Measurements from ENCODE around the gene SOD1.
A peak's percentile ranks its signal among the peaks of the same experiment; 100 is the strongest.

SOD1 gene

GRCh38 chr21:31660259-31660565, 719 bp downstream of the SOD1 start:
- H3K4me1 ChIP-seq (ENCODE audit: control insufficient read depth in 1 of 2, insufficient read depth in 2 of 2, low read length in 2 of 2), result peaks cover 0 to 2% of the 10 kb centered on the region in 2 experiments
- H2BK120ac ChIP-seq (ENCODE audit: insufficient read depth, low read length, poor library complexity), result peak overlapping the region; percentile 43
- peak overlapping the region; percentile 35 for H3K14ac ChIP-seq (ENCODE audit: low read length)
- peak overlapping the region; percentile 84 for H3K18ac ChIP-seq (ENCODE audit: low read length)
- H4K91ac ChIP-seq (ENCODE audit: low read depth, low read length), result peak overlapping the region; percentile 62
- peaks cover 6% of the 10 kb centered on the region for H3K79me2 ChIP-seq (ENCODE audit: control insufficient read depth, insufficient read depth, low read length, poor library complexity)
- WGBS (ENCODE audit: extremely low coverage, insufficient coverage, insufficient read length), result no CpG with 5 or more reads among the region's 12 CpGs
- peak overlapping the region; percentile 78 for H3K4me2 ChIP-seq (ENCODE audit: low read length)
- H3K23ac ChIP-seq (ENCODE audit: low read length), result no peak overlapping the region
- H2BK12ac ChIP-seq (ENCODE audit: low read length), result no peak overlapping the region
- H4K12ac ChIP-seq (ENCODE audit: low read depth, low read length), result peak overlapping the region; percentile 47
- no peak overlapping the region for H3K27ac ChIP-seq (ENCODE audit: low read depth, low read length)
- no peak overlapping the region for H2AK5ac ChIP-seq (ENCODE audit: low read length)
- H3K36me3 ChIP-seq (ENCODE audit: control insufficient read depth in 1 of 2, insufficient read depth in 2 of 2, low read length in 2 of 2), result peaks cover 3 to 4% of the 10 kb centered on the region in 2 experiments
- H3K79me1 ChIP-seq (ENCODE audit: low read length), result peaks cover 5% of the 10 kb centered on the region
- peak overlapping the region; percentile 60 for H3K4ac ChIP-seq (ENCODE audit: low read depth, low read length)
- H4K8ac ChIP-seq (ENCODE audit: low read depth, low read length), result no peak overlapping the region
- H3K4me3 ChIP-seq (ENCODE audit: low read depth, low read length), result peak overlapping the region; percentile 91
- DNase-seq, result no peak
- H3K9me3 ChIP-seq (ENCODE audit: insufficient read depth, low read depth, low read length), result no peaks in the 10 kb centered on the region
- peak overlapping the region; percentile 28 for H3K9ac ChIP-seq (ENCODE audit: low read length)
- no peak overlapping the region for H2BK5ac ChIP-seq (ENCODE audit: low read depth, low read length, poor library complexity)
- no peaks in the 10 kb centered on the region for H3K27me3 ChIP-seq (ENCODE audit: insufficient read depth, low read length)
- H2AFZ ChIP-seq (ENCODE audit: insufficient read depth, low read length, poor library complexity), result peak overlapping the region; percentile 67

- no peak overlapping the region for H3K23ac ChIP-seq (ENCODE audit: low read length)
- H3K14ac ChIP-seq (ENCODE audit: low read length), result no peak overlapping the region
- peak overlapping the region; percentile 28 for H3K9ac ChIP-seq (ENCODE audit: low read length)
- no peak overlapping the region for H3K18ac ChIP-seq (ENCODE audit: low read length)
- H2BK12ac ChIP-seq (ENCODE audit: low read length), result no peak overlapping the region
- no peaks in the 10 kb centered on the region for H3K9me3 ChIP-seq (ENCODE audit: insufficient read depth, low read depth, low read length)
- no peak overlapping the region for H4K91ac ChIP-seq (ENCODE audit: low read depth, low read length)
- peaks cover 5% of the 10 kb centered on the region for H3K79me1 ChIP-seq (ENCODE audit: low read length)
- no peak for DNase-seq
- no CpG with 5 or more reads among the region's 8 CpGs for WGBS (ENCODE audit: extremely low coverage, insufficient coverage, insufficient read length)
- no peak overlapping the region for H2BK5ac ChIP-seq (ENCODE audit: low read depth, low read length, poor library complexity)
- H3K4ac ChIP-seq (ENCODE audit: low read depth, low read length), result no peak overlapping the region
- H4K8ac ChIP-seq (ENCODE audit: low read depth, low read length), result no peak overlapping the region
- H2BK120ac ChIP-seq (ENCODE audit: insufficient read depth, low read length, poor library complexity), result no peak overlapping the region
- H3K4me2 ChIP-seq (ENCODE audit: low read length), result peak overlapping the region; percentile 78
- peaks cover 6% of the 10 kb centered on the region for H3K79me2 ChIP-seq (ENCODE audit: control insufficient read depth, insufficient read depth, low read length, poor library complexity)
- H2AK5ac ChIP-seq (ENCODE audit: low read length), result no peak overlapping the region
- H3K36me3 ChIP-seq (ENCODE audit: control insufficient read depth in 1 of 2, insufficient read depth in 2 of 2, low read length in 2 of 2), result peaks cover 3 to 4% of the 10 kb centered on the region in 2 experiments
- no peak overlapping the region for H4K12ac ChIP-seq (ENCODE audit: low read depth, low read length)
- no peak overlapping the region for H3K4me3 ChIP-seq (ENCODE audit: low read depth, low read length)
- no peaks in the 10 kb centered on the region for H3K27me3 ChIP-seq (ENCODE audit: insufficient read depth, low read length)
- H2AFZ ChIP-seq (ENCODE audit: insufficient read depth, low read length, poor library complexity), result no peak overlapping the region
- peaks cover 0 to 2% of the 10 kb centered on the region in 2 experiments for H3K4me1 ChIP-seq (ENCODE audit: control insufficient read depth in 1 of 2, insufficient read depth in 2 of 2, low read length in 2 of 2)
- no peak overlapping the region for H3K27ac ChIP-seq (ENCODE audit: low read depth, low read length)
These were observed 1.1 kb downstream of the SOD1 start for GRCh38 chr21:31660591-31660990.

- H4K8ac ChIP-seq (ENCODE audit: low read depth, low read length), result no peak overlapping the region
- H3K9ac ChIP-seq (ENCODE audit: low read length), result no peak overlapping the region
- WGBS (ENCODE audit: extremely low coverage, insufficient coverage, insufficient read length), result no CpG with 5 or more reads among the region's 7 CpGs
- no peak overlapping the region for H4K91ac ChIP-seq (ENCODE audit: low read depth, low read length)
- no peak overlapping the region for H3K23ac ChIP-seq (ENCODE audit: low read length)
- H3K4me3 ChIP-seq (ENCODE audit: low read depth, low read length), result no peak overlapping the region
- no peak for DNase-seq
- no peak overlapping the region for H2BK5ac ChIP-seq (ENCODE audit: low read depth, low read length, poor library complexity)
- no peak overlapping the region for H4K12ac ChIP-seq (ENCODE audit: low read depth, low read length)
- H3K18ac ChIP-seq (ENCODE audit: low read length), result no peak overlapping the region
- H3K4me2 ChIP-seq (ENCODE audit: low read length), result no peak overlapping the region
- H3K4me1 ChIP-seq (ENCODE audit: control insufficient read depth in 1 of 2, insufficient read depth in 2 of 2, low read length in 2 of 2), result peaks cover 0 to 2% of the 10 kb centered on the region in 2 experiments
- no peak overlapping the region for H2BK120ac ChIP-seq (ENCODE audit: insufficient read depth, low read length, poor library complexity)
- no peak overlapping the region for H3K14ac ChIP-seq (ENCODE audit: low read length)
- no peak overlapping the region for H2AK5ac ChIP-seq (ENCODE audit: low read length)
- H3K4ac ChIP-seq (ENCODE audit: low read depth, low read length), result no peak overlapping the region
- peaks cover 5% of the 10 kb centered on the region for H3K79me1 ChIP-seq (ENCODE audit: low read length)
- H2BK12ac ChIP-seq (ENCODE audit: low read length), result no peak overlapping the region
- peaks cover 6% of the 10 kb centered on the region for H3K79me2 ChIP-seq (ENCODE audit: control insufficient read depth, insufficient read depth, low read length, poor library complexity)
- no peaks in the 10 kb centered on the region for H3K27me3 ChIP-seq (ENCODE audit: insufficient read depth, low read length)
- H2AFZ ChIP-seq (ENCODE audit: insufficient read depth, low read length, poor library complexity), result no peak overlapping the region
- H3K9me3 ChIP-seq (ENCODE audit: insufficient read depth, low read depth, low read length), result no peaks in the 10 kb centered on the region
- no peak overlapping the region for H3K27ac ChIP-seq (ENCODE audit: low read depth, low read length)
- H3K36me3 ChIP-seq (ENCODE audit: control insufficient read depth in 1 of 2, insufficient read depth in 2 of 2, low read length in 2 of 2), result peaks cover 5% of the 10 kb centered on the region in 2 experiments
These were observed 4.2 kb downstream of the SOD1 start for GRCh38 chr21:31663584-31664249.

GRCh38 chr21:31665397-31665796, 5.9 kb downstream of the SOD1 start:
- no peak overlapping the region for H3K14ac ChIP-seq (ENCODE audit: low read length)
- no peak overlapping the region for H2AFZ ChIP-seq (ENCODE audit: insufficient read depth, low read length, poor library complexity)
- peaks cover 5% of the 10 kb centered on the region in 2 experiments for H3K36me3 ChIP-seq (ENCODE audit: control insufficient read depth in 1 of 2, insufficient read depth in 2 of 2, low read length in 2 of 2)
- H3K9ac ChIP-seq (ENCODE audit: low read length), result no peak overlapping the region
- no peak overlapping the region for H2BK120ac ChIP-seq (ENCODE audit: insufficient read depth, low read length, poor library complexity)
- H2BK12ac ChIP-seq (ENCODE audit: low read length), result no peak overlapping the region
- no peak overlapping the region for H4K91ac ChIP-seq (ENCODE audit: low read depth, low read length)
- no peak overlapping the region for H2BK5ac ChIP-seq (ENCODE audit: low read depth, low read length, poor library complexity)
- H2AK5ac ChIP-seq (ENCODE audit: low read length), result no peak overlapping the region
- no CpG with 5 or more reads among the region's 8 CpGs for WGBS (ENCODE audit: extremely low coverage, insufficient coverage, insufficient read length)
- no peak overlapping the region for H3K18ac ChIP-seq (ENCODE audit: low read length)
- no peaks in the 10 kb centered on the region for H3K79me2 ChIP-seq (ENCODE audit: control insufficient read depth, insufficient read depth, low read length, poor library complexity)
- no peaks in the 10 kb centered on the region for H3K9me3 ChIP-seq (ENCODE audit: insufficient read depth, low read depth, low read length)
- no peak for DNase-seq
- no peaks in the 10 kb centered on the region for H3K79me1 ChIP-seq (ENCODE audit: low read length)
- H3K4ac ChIP-seq (ENCODE audit: low read depth, low read length), result no peak overlapping the region
- no peak overlapping the region for H3K4me3 ChIP-seq (ENCODE audit: low read depth, low read length)
- no peak overlapping the region for H3K4me2 ChIP-seq (ENCODE audit: low read length)
- H4K12ac ChIP-seq (ENCODE audit: low read depth, low read length), result no peak overlapping the region
- H3K4me1 ChIP-seq (ENCODE audit: control insufficient read depth in 1 of 2, insufficient read depth in 2 of 2, low read length in 2 of 2), result peaks cover 0 to 2% of the 10 kb centered on the region in 2 experiments
- no peaks in the 10 kb centered on the region for H3K27me3 ChIP-seq (ENCODE audit: insufficient read depth, low read length)
- H3K23ac ChIP-seq (ENCODE audit: low read length), result no peak overlapping the region
- no peak overlapping the region for H3K27ac ChIP-seq (ENCODE audit: low read depth, low read length)
- no peak overlapping the region for H4K8ac ChIP-seq (ENCODE audit: low read depth, low read length)
